H1 (cell line): Measurements from ENCODE around the gene NUPR1. TPM values are rescaled to one million over a fixed set of nuclear protein-coding genes. Genes with fewer than 3 reads are reported as not detected.
A peak's percentile ranks its signal among the peaks of the same experiment; 100 is the strongest.

ENCODE experiments used
- CTCF ChIA-PET: fragments of 300-600 bp; sonication (Branson Sonifier 250); formaldehyde crosslinking; loops from one replicate; lab custom pipeline; 2021; ENCODE audit not compliant: partially characterized antibody; lab: Charles Lee
- POLR2A ChIA-PET: fragments of 300-600 bp; sonication (Branson Sonifier 250); formaldehyde crosslinking; loops from one replicate; lab custom pipeline; 2021; ENCODE audit warnings: inconsistent platforms; ENCODE audit not compliant: partially characterized antibody; lab: Charles Lee
- DNase-seq, 2 experiments: peaks; one replicate each; pipeline versions ENCODE4 v3.0.0 to v3.0.0-alpha.2; 2010 to 2022; ENCODE audit warnings: low spot score in 2 of 2, low read depth in 1 of 2, mixed read lengths in 1 of 2
- FAIRE-seq: peaks from 2 replicates; lab custom pipeline; 2011; peaks lifted over from hg19 to GRCh38; lab: Jason Lieb, UNC
- H2AFZ ChIP-seq: 2 replicates; pipeline ENCODE4 v1.8.1; 2012; ENCODE audit warnings: low read length, inconsistent platforms
- H2AK5ac ChIP-seq: 2 replicates; pipeline ENCODE4 v1.6.1; 2013; ENCODE audit warnings: low read depth, low read length
- H2BK120ac ChIP-seq: replicated peaks from 2 replicates; pipeline ENCODE3; 2013; ENCODE audit warnings: low read depth, low read length, inconsistent platforms
- H2BK12ac ChIP-seq: 2 replicates; pipeline ENCODE4 v1.6.1; 2013; ENCODE audit warnings: low read depth, low read length
- H2BK15ac ChIP-seq: 2 replicates; pipeline ENCODE4 v1.6.1; 2013; ENCODE audit warnings: low read length
- H2BK20ac ChIP-seq: 2 replicates; pipeline ENCODE4 v1.6.1; 2013; ENCODE audit warnings: low read length
- H2BK5ac ChIP-seq: 2 replicates; pipeline ENCODE4 v1.6.1; 2013; ENCODE audit warnings: low read depth, low read length
- H3K14ac ChIP-seq: 2 replicates; pipeline ENCODE4 v1.6.1; 2013; ENCODE audit warnings: inconsistent platforms; ENCODE audit not compliant: insufficient read length
- H3K18ac ChIP-seq: 2 replicates; pipeline ENCODE4 v1.6.1; 2013; ENCODE audit warnings: low read length; ENCODE audit errors: extremely low read depth
- H3K23ac ChIP-seq: 2 replicates; pipeline ENCODE4 v1.6.1; 2013; ENCODE audit warnings: inconsistent platforms; ENCODE audit not compliant: insufficient read length
- H3K23me2 ChIP-seq: 2 replicates; pipeline ENCODE4 v1.6.1; 2013; ENCODE audit warnings: low read depth, low read length
- H3K27ac ChIP-seq: 2 replicates; pipeline ENCODE4 v1.6.1; 2011; ENCODE audit warnings: low read depth, low read length, inconsistent platforms
- H3K27me3 ChIP-seq, 4 experiments: replicated peaks in 1 of 4; 1 replicate in 1 of 4; 2 replicates in 3 of 4; pipeline versions ENCODE4 v1.6.1 to v1.8.1; 2011 to 2013; ENCODE audit warnings: low read length in 3 of 4, mild to moderate bottlenecking in 3 of 4, inconsistent platforms in 2 of 4, mixed read lengths in 2 of 4, moderate library complexity in 1 of 4; ENCODE audit not compliant: control insufficient read depth in 3 of 4, insufficient read depth in 3 of 4; ENCODE audit errors: extremely low read depth in 1 of 4
- H3K36me3 ChIP-seq, 4 experiments: 2 replicates each; pipeline versions ENCODE4 v1.6.1 to v1.8.1; 2011 to 2013; ENCODE audit warnings: mild to moderate bottlenecking in 4 of 4, low read length in 3 of 4, moderate library complexity in 2 of 4, control low read depth in 1 of 4, inconsistent platforms in 1 of 4; ENCODE audit not compliant: insufficient read depth in 4 of 4, control insufficient read depth in 2 of 4
- H3K4ac ChIP-seq: replicated peaks from 2 replicates; pipeline ENCODE3; 2013; ENCODE audit warnings: low read length, low read depth, mixed read lengths, inconsistent platforms; ENCODE audit not compliant: insufficient read length
- H3K4me1 ChIP-seq, 4 experiments: replicated peaks in 1 of 4; 1 replicate in 1 of 4; 2 replicates in 3 of 4; pipeline versions ENCODE4 v1.6.1 to v1.8.1; 2011 to 2013; ENCODE audit warnings: low read length in 3 of 4, inconsistent platforms in 2 of 4, mixed read lengths in 1 of 4; ENCODE audit not compliant: insufficient read depth in 4 of 4, control insufficient read depth in 3 of 4
- H3K4me2 ChIP-seq, 2 experiments: 2 replicates each; pipeline versions ENCODE4 v1.6.1 to v1.8.1; 2011 to 2013; ENCODE audit warnings: low read depth in 2 of 2, low read length in 2 of 2, control low read depth in 1 of 2, inconsistent platforms in 1 of 2, mild to moderate bottlenecking in 1 of 2; ENCODE audit not compliant: insufficient read depth in 1 of 2
- H3K4me3 ChIP-seq, 4 experiments: fragments of 200-600, 300-600 bp in 1 of 4; sonication (generic), shearing (Covaris generic), sonication (Bioruptor Twin) in 1 of 4; 2 replicates each; pipeline versions ENCODE4 v1.5.1 to v1.8.1; 2011 to 2016; ENCODE audit warnings: low read length in 4 of 4, low read depth in 3 of 4, control low read depth in 2 of 4, inconsistent platforms in 2 of 4, mild to moderate bottlenecking in 2 of 4, mixed read lengths in 1 of 4, moderate library complexity in 1 of 4; ENCODE audit not compliant: insufficient read depth in 2 of 4; ENCODE audit errors: extremely low read depth in 1 of 4
- H3K56ac ChIP-seq: replicated peaks from 2 replicates; pipeline ENCODE3; 2013; ENCODE audit warnings: low read depth, mild to moderate bottlenecking, mixed read lengths, low read length, inconsistent platforms; ENCODE audit not compliant: insufficient read length
- H3K79me1 ChIP-seq: 2 replicates; pipeline ENCODE4 v1.6.1; 2013; ENCODE audit warnings: low read depth, low read length, control low read depth
- H3K79me2 ChIP-seq, 2 experiments: 2 replicates each; pipeline versions ENCODE4 v1.6.1 to v1.8.1; 2012 to 2013; ENCODE audit warnings: low read length in 2 of 2, mild to moderate bottlenecking in 2 of 2, inconsistent platforms in 1 of 2; ENCODE audit not compliant: insufficient read depth in 2 of 2, control insufficient read depth in 1 of 2
- H3K9ac ChIP-seq, 4 experiments: replicated peaks in 1 of 4; 1 replicate in 1 of 4; 2 replicates in 3 of 4; pipeline versions ENCODE4 v1.6.1 to v1.8.1; 2011 to 2013; ENCODE audit warnings: low read depth in 3 of 4, low read length in 3 of 4, control low read depth in 2 of 4, mild to moderate bottlenecking in 2 of 4, moderate library complexity in 2 of 4, inconsistent platforms in 1 of 4; ENCODE audit errors: extremely low read depth in 1 of 4
- H3K9me3 ChIP-seq, 2 experiments: 2 replicates each; pipeline versions ENCODE4 v1.6.1 to v1.8.1; 2012 to 2013; ENCODE audit warnings: mild to moderate bottlenecking in 2 of 2, moderate library complexity in 2 of 2, control low read depth in 1 of 2, inconsistent platforms in 1 of 2, low read depth in 1 of 2, low read length in 1 of 2, mixed read lengths in 1 of 2; ENCODE audit not compliant: insufficient read depth in 2 of 2
- H4K20me1 ChIP-seq, 2 experiments: replicated peaks in 1 of 2; 2 replicates each; pipeline versions ENCODE3 to v1.8.1; 2011 to 2013; ENCODE audit warnings: inconsistent platforms in 2 of 2, low read length in 2 of 2, mild to moderate bottlenecking in 1 of 2; ENCODE audit not compliant: insufficient read depth in 2 of 2, control insufficient read depth in 1 of 2
- H4K5ac ChIP-seq: 2 replicates; pipeline ENCODE4 v1.6.1; 2013; ENCODE audit warnings: low read length, low read depth, mixed read lengths, inconsistent platforms; ENCODE audit not compliant: insufficient read length
- H4K8ac ChIP-seq: 2 replicates; pipeline ENCODE4 v1.8.0; 2013; ENCODE audit warnings: mild to moderate bottlenecking, moderate library complexity, low read length, inconsistent platforms; ENCODE audit not compliant: insufficient read depth; ENCODE audit errors: extremely low read depth
- H4K91ac ChIP-seq: replicated peaks from 2 replicates; pipeline ENCODE3; 2013; ENCODE audit warnings: low read length, mixed read lengths, inconsistent platforms; ENCODE audit not compliant: insufficient read length
- ASH2L ChIP-seq: fragments of 200-600, 300-600 bp; sonication (generic); IDR thresholded peaks from one replicate; pipeline ENCODE4 v1.7.1; 2017; ENCODE audit warnings: low read length
- CTBP2 ChIP-seq: IDR thresholded peaks from 2 replicates; pipeline ENCODE4 v1.7.0; 2011; ENCODE audit warnings: borderline replicate concordance, mild to moderate bottlenecking, moderate library complexity, mixed read lengths, low read length; ENCODE audit not compliant: insufficient read depth, insufficient read length
- FOSL1 ChIP-seq: IDR thresholded peaks from 2 replicates; pipeline ENCODE4 v1.6.1; 2011; ENCODE audit warnings: mild to moderate bottlenecking, low read depth, low read length, moderate library complexity; ENCODE audit not compliant: insufficient read depth
- KDM4A ChIP-seq: IDR thresholded peaks from one replicate; pipeline ENCODE4 v1.7.1; 2012; ENCODE audit warnings: low read depth, mild to moderate bottlenecking, moderate library complexity, low read length, inconsistent platforms; ENCODE audit not compliant: severe bottlenecking
- PHF8 ChIP-seq: fragments of 200-600 bp; sonication (generic); conservative IDR thresholded peaks from 2 replicates; pipeline ENCODE4 v1.7.1; 2012; ENCODE audit warnings: low read depth, mild to moderate bottlenecking, inconsistent platforms, low read length, moderate library complexity
- RAD21 ChIP-seq, 2 experiments: IDR thresholded peaks in 1 of 2; conservative IDR thresholded peaks in 1 of 2; 2 replicates each; pipeline ENCODE4 v1.6.1; 2011; ENCODE audit warnings: low read depth in 2 of 2, low read length in 2 of 2, improper control_type of control experiment in 1 of 2, inconsistent platforms in 1 of 2, mild to moderate bottlenecking in 1 of 2, moderate library complexity in 1 of 2
- SP1 ChIP-seq: IDR thresholded peaks from 2 replicates; pipeline ENCODE4 v1.6.1; 2011; ENCODE audit warnings: low read depth, low read length
- WGBS, 2 experiments: shearing (Covaris generic) in 1 of 2; methylation state at CpG; one replicate each; pipeline versions ENCODE4 v1.1.6 to v1.1.7; 2013 to 2015; ENCODE audit warnings: low lambda C conversion rate in 2 of 2, mixed read lengths in 2 of 2, inconsistent platforms in 1 of 2, low coverage in 1 of 2, missing lambda C conversion rate in 1 of 2; ENCODE audit not compliant: insufficient replicate concordance in 2 of 2, insufficient coverage in 1 of 2, insufficient read length in 1 of 2; ENCODE audit errors: extremely low coverage in 1 of 2, missing lambda C conversion rate in 1 of 2; 5-methylcytosine and 5-hydroxymethylcytosine counted together
- polyA plus RNA-seq, 7 experiments: library from polyadenylated mRNA; depleted of rRNA in 3 of 7; stranded (reverse) in 5 of 7; unstranded in 2 of 7; fragments of >200 nt in 5 of 7; fragments of 200-250 nt in 2 of 7; gene quantifications; 1 replicate in 5 of 7; 2 replicates in 1 of 7; 4 replicates in 1 of 7; pipeline versions ENCODE4 v1.2.1 to v1.2.3, GENCODE V29; 2011 to 2013; ENCODE audit warnings: missing spikeins in 2 of 7, mixed read lengths in 2 of 7
- total RNA-seq: library from RNA; stranded (reverse); fragmentation: NEBNext Ultra II Directional; extraction: Animal tissue kit (Norgen Biotek cat#: 25700); gene quantifications from 2 replicates; pipeline ENCODE4 v1.2.1, GENCODE V29; 2021

NUPR1 gene
- total and polyA plus RNA-seq, 2 of the 8 experiments (the other 6 are each of a cell fraction or from before 2014, with no cell fraction given) = 0.17 to 0.20 TPM

DNA sequence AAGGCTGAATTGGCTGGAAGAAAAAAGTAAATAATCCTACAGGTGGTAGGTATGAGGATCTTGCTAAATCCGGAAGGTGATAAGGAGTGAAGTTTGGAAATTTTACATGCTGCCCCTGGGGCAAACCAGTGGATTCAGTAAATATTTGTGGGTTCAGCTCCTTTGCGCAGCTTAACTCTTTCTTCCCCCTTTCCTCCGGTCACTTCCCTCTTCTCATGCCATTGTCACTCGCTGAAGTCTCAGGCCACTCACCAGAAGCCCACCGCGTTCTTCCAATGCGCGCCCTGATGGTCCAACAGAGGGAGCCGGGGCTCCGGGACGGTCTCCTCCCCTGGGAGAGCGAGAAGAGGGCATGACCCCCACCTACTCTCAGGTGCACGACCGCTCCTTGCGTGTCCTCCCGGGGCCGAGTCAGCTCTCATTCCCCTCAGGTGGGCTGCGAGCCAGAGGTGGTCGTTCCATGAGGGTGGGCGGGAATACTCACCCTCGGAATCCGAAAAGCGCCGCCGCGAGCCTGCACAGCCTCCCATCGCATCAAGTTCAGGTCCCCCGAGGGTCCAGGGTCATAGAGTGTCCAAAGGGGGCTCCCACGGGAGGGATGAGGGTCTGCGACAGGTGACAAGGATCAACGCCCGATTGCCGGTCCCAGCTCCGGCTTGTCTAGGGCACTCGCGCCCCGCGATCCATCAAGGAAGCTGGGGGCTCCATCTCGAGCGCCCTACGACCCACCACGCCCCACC lies 47.4 kb downstream of the NUPR1 start:
- peak overlapping the region; percentile 71 to 73 for H3K4me2 ChIP-seq
- DNase-seq (peak in 1 of 2 experiments; percentile 76), FAIRE-seq (no peak)
- H3K27me3 ChIP-seq = peaks cover 0 to 2% (median 0%) of the 10 kb centered on the region in 4 experiments; a peak in 1 of 7 replicates
- peak overlapping the region; percentile 55 for H3K18ac ChIP-seq
- no peaks in the 10 kb centered on the region for H3K79me2 ChIP-seq
- no peaks in the 10 kb centered on the region for H3K79me1 ChIP-seq
- peak overlapping the region; percentile 49 for H4K5ac ChIP-seq
- H2AK5ac ChIP-seq = no peak overlapping the region
- H3K56ac ChIP-seq = no peak overlapping the region
- ChIA-PET POLR2A (interaction anchor here (0.6 to 2.0 kb wide), 4 partner anchors 12 to 1286 kb away, joined by 4 to 10 read pairs (median 6); partner anchors contain the start of gene SGF29), CTCF (interaction anchor here (0.6 to 0.9 kb wide), 3 partner anchors 22 to 247 kb away, joined by 3 read pairs; no protein-coding TSS in a partner anchor)
- no peak overlapping the region for H3K14ac ChIP-seq
- no peak overlapping the region for H3K4ac ChIP-seq
- H3K9ac ChIP-seq = peak overlapping the region; percentile 35 to 51 (median 40); a peak in 6 of 7 replicates
- no peak overlapping the region for H3K27ac ChIP-seq
- no peak overlapping the region for H2BK120ac ChIP-seq
- peak overlapping the region; percentile 91 for H4K8ac ChIP-seq
- WGBS, 2 experiments = 2% methylated on average over 41 of the region's 42 CpGs; no CpG with 5 or more reads in 1 of the 2 experiments
- H4K20me1 ChIP-seq = no peaks in the 10 kb centered on the region
- no peaks in the 10 kb centered on the region for H3K4me1 ChIP-seq
- H3K9me3 ChIP-seq = no peaks in the 10 kb centered on the region
- H3K23ac ChIP-seq = no peak overlapping the region
- no peaks in the 10 kb centered on the region; a peak in 2 of 8 replicates for H3K36me3 ChIP-seq
- H2BK20ac ChIP-seq = no peak overlapping the region
- H2AFZ ChIP-seq = peak overlapping the region; percentile 82; the same call in 1 of the 2 replicates
- H3K23me2 ChIP-seq = no peaks in the 10 kb centered on the region; the same call in 1 of the 2 replicates
- peak overlapping the region; percentile 79; the same call in 1 of the 2 replicates for H2BK5ac ChIP-seq
- H2BK15ac ChIP-seq = no peak overlapping the region
- H3K4me3 ChIP-seq = peak overlapping the region; percentile 83 to 96 (median 92)
- peak overlapping the region; percentile 3 for H4K91ac ChIP-seq
- H2BK12ac ChIP-seq = 0 out of 2 replicates have a peak overlapping the region, but pooled peaks have one; percentile 39
- TF ChIP-seq FOSL1 = no peak
- peak; percentile 37 for TF ChIP-seq CTBP2
- TF ChIP-seq RAD21 (IDR thresholded peaks at IDR 0.05 in 1 of 2, conservative IDR thresholded peaks at IDR 0.05 in 1 of 2; ENCODE audit: low read depth in 2 of 2, low read length in 2 of 2) = peak; percentile 13 to 24; a peak in 3 of 4 replicates
- TF ChIP-seq SP1 = no peak
- TF ChIP-seq PHF8 = 0 out of 2 replicates have a peak, but pooled peaks have one; percentile 56
- peak; percentile 92 for TF ChIP-seq KDM4A
- peak; percentile 23 for TF ChIP-seq ASH2L
